GM23338 (cell line): ENCODE measurements around the gene BLOC1S1. TPM values are rescaled to one million over a fixed set of nuclear protein-coding genes. Genes with fewer than 3 reads are reported as not detected.

Experiments
- ATAC-seq: fragments of 200-7000 bp; cut with Tn5 transposase; 3 replicates; pipeline ENCODE4 v1.9.1; 2020
- DNase-seq: peaks from one replicate; pipeline ENCODE4 v3.0.0-alpha.2; 2015; ENCODE audit warnings: low spot score
- H2AFZ ChIP-seq: fragments of 200-600 bp; sonication (generic); 2 replicates; pipeline ENCODE4 v1.8.0; 2016; ENCODE audit warnings: antibody characterized with exemption, mild to moderate bottlenecking, moderate library complexity
- H3F3A ChIP-seq: fragments of 200-600 bp; sonication (generic); replicated peaks from 2 replicates; pipeline ENCODE4 v1.8.0; 2017; ENCODE audit warnings: antibody characterized with exemption, mixed run types, low read depth
- H3K27ac ChIP-seq: fragments of 200-600 bp; sonication (generic); 2 replicates; pipeline ENCODE4 v1.6.1; 2016; ENCODE audit warnings: low read depth
- H3K27me3 ChIP-seq: fragments of 200-600 bp; sonication (generic); 2 replicates; pipeline ENCODE4 v1.8.0; 2016; ENCODE audit warnings: mild to moderate bottlenecking, mixed run types, moderate library complexity; ENCODE audit not compliant: insufficient read depth
- H3K36me3 ChIP-seq: fragments of 200-600 bp; sonication (generic); 2 replicates; pipeline ENCODE4 v1.8.0; 2016; ENCODE audit warnings: mild to moderate bottlenecking; ENCODE audit not compliant: insufficient read depth
- H3K4me1 ChIP-seq: fragments of 200-600 bp; sonication (generic); 2 replicates; pipeline ENCODE4 v1.8.0; 2016; ENCODE audit warnings: mild to moderate bottlenecking, moderate library complexity; ENCODE audit not compliant: insufficient read depth
- H3K4me2 ChIP-seq: fragments of 200-600 bp; sonication (generic); 2 replicates; pipeline ENCODE4 v1.7.1; 2017; ENCODE audit warnings: mixed run types
- H3K4me3 ChIP-seq: fragments of 200-600 bp; sonication (generic); 2 replicates; pipeline ENCODE4 v1.6.1; 2016; ENCODE audit warnings: mixed run types
- H3K79me2 ChIP-seq: fragments of 200-600 bp; sonication (generic); replicated peaks from 2 replicates; pipeline ENCODE4 v1.8.0; 2017; ENCODE audit warnings: mild to moderate bottlenecking; ENCODE audit not compliant: insufficient read depth
- H3K9me2 ChIP-seq: fragments of 200-600 bp; sonication (generic); 2 replicates; pipeline ENCODE4 v1.8.0; 2017; ENCODE audit not compliant: insufficient read depth
- H4K20me1 ChIP-seq: fragments of 200-600 bp; sonication (generic); replicated peaks from 2 replicates; pipeline ENCODE4 v1.8.0; 2017; ENCODE audit warnings: mild to moderate bottlenecking; ENCODE audit not compliant: insufficient read depth
- H3K27ac Mint-ChIP-seq: 2 replicates; pipeline ENCODE4 v1.8.0; 2020; ENCODE audit warnings: inconsistent platforms, mild to moderate bottlenecking, moderate library complexity, mixed read lengths
- H3K27me3 Mint-ChIP-seq: 3 replicates; pipeline ENCODE4 v1.8.0; 2022; ENCODE audit warnings: low read depth, mild to moderate bottlenecking, moderate library complexity, mixed read lengths, inconsistent platforms; ENCODE audit not compliant: insufficient read depth, poor library complexity
- H3K36me3 Mint-ChIP-seq: 3 replicates; pipeline ENCODE4 v1.8.0; 2021; ENCODE audit warnings: low read depth, mild to moderate bottlenecking, inconsistent platforms, moderate library complexity, mixed read lengths
- H3K4me1 Mint-ChIP-seq: 3 replicates; pipeline ENCODE4 v1.8.0; 2020; ENCODE audit warnings: mild to moderate bottlenecking, inconsistent platforms, mixed read lengths
- H3K4me3 Mint-ChIP-seq: 3 replicates; pipeline ENCODE4 v1.8.0; 2021; ENCODE audit warnings: moderate library complexity, mild to moderate bottlenecking, inconsistent platforms, mixed read lengths
- H3K9me3 Mint-ChIP-seq: 3 replicates; pipeline ENCODE4 v1.8.0; 2020; ENCODE audit warnings: moderate library complexity, mild to moderate bottlenecking, inconsistent platforms, mixed read lengths
- EZH2 ChIP-seq: fragments of 200-600 bp; sonication (generic); IDR thresholded peaks from one replicate; pipeline ENCODE4 v1.8.0; 2017; ENCODE audit warnings: antibody characterized with exemption, mild to moderate bottlenecking, low read depth; ENCODE audit not compliant: unreplicated experiment
- EZH2phosphoT487 ChIP-seq: fragments of 200-600 bp; sonication (generic); IDR thresholded peaks from one replicate; pipeline ENCODE4 v1.8.1; 2018; ENCODE audit warnings: antibody characterized with exemption; ENCODE audit not compliant: unreplicated experiment
- JUNB ChIP-seq: IDR thresholded peaks from one replicate; pipeline ENCODE4 v1.6.1; 2016; ENCODE audit warnings: antibody characterized with exemption; ENCODE audit not compliant: unreplicated experiment
- STAT1 ChIP-seq: IDR thresholded peaks from one replicate; pipeline ENCODE4 v1.6.1; 2016; ENCODE audit warnings: antibody characterized with exemption; ENCODE audit not compliant: unreplicated experiment
- ZNF331 ChIP-seq: fragments of 250-450 bp; sonication (Bioruptor Pico); IDR thresholded peaks from 2 replicates; pipeline ENCODE4 v1.5.0; 2020; ENCODE audit warnings: low read depth, mild to moderate bottlenecking, moderate library complexity
- polyA plus RNA-seq: library from polyadenylated mRNA; unstranded; fragments of >200 nt; fragmentation: Nextera tagmentation; extraction: Ambion mirVana; gene quantifications from 2 replicates; pipeline ENCODE4 v1.2.1, GENCODE V29; 2016
- total RNA-seq: library from RNA; depleted of rRNA; stranded (reverse); fragments of >200 nt; shearing (Covaris generic); gene quantifications from 2 replicates; pipeline ENCODE4 v1.2.3, GENCODE V29; 2014
- TF ChIP-seq, protein P1 (sequence below): IDR thresholded peaks from one replicate; pipeline ENCODE4 v1.6.1; 2018; ENCODE audit warnings: antibody characterized with exemption; ENCODE audit not compliant: unreplicated experiment
- TF ChIP-seq, protein P2 (sequence below): fragments of 250-450 bp; sonication (Bioruptor Pico); IDR thresholded peaks from 2 replicates; pipeline ENCODE4 v1.5.0; 2020; ENCODE audit warnings: mild to moderate bottlenecking, moderate library complexity
- TF ChIP-seq, protein P3 (sequence below), 2 experiments: fragments of 200-600 bp in 1 of 2; sonication (generic) in 1 of 2; conservative IDR thresholded peaks; 2 replicates each; pipeline versions ENCODE4 v1.5.1 to v1.6.1; 2016 to 2017; ENCODE audit warnings: antibody characterized with exemption in 2 of 2, low read depth in 2 of 2, mild to moderate bottlenecking in 2 of 2, moderate library complexity in 1 of 2
- TF ChIP-seq, protein P4 (sequence below): IDR thresholded peaks from 2 replicates; pipeline ENCODE4 v1.6.1; 2016; ENCODE audit warnings: antibody characterized with exemption

Gene BLOC1S1
- total and polyA plus RNA-seq, 2 experiments from 2014 or later, result 68.3 to 174 TPM

DNA sequence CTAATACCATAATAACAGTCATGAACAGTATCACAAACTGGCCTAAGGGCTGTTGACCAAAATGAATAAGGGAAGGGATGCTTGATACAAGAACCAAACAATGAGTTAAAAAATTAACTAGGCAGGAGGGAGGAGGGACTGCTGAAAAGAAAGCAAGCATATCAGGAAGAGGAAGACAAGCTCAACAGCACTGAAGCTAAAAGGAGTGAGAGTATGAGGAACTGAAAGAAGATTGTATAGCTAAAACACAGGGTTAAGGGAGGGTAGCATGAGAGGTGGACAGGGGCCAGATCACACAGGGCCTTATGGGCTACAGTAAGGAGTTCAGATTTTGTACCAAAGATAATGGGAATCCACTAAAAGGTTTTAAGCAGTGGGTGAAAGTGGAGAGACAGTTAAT is 42.2 kb upstream of the BLOC1S1 start:
- Histone ChIP-seq H3K36me3 (no peaks in the 10 kb centered on the region), H3K9me2 (no peaks in the 10 kb centered on the region), H3K27me3 (no peaks in the 10 kb centered on the region), H3K27ac (no peak overlapping the region), H2AFZ (no peak overlapping the region), H3K4me1 (no peaks in the 10 kb centered on the region), H4K20me1 (no peaks in the 10 kb centered on the region), H3K4me3 (no peak overlapping the region), H3K4me2 (no peak overlapping the region), H3K79me2 (no peaks in the 10 kb centered on the region), H3F3A (no peaks in the 10 kb centered on the region)
- DNase-seq (no peak), ATAC-seq (no peak)
- Mint-ChIP-seq H3K4me1 (no peaks in the 10 kb centered on the region), H3K4me3 (no peak overlapping the region), H3K9me3 (no peaks in the 10 kb centered on the region), H3K27me3 (peaks cover 2% of the 10 kb centered on the region), H3K36me3 (no peaks in the 10 kb centered on the region), H3K27ac (no peak overlapping the region)
- TF ChIP-seq, protein P1, sequence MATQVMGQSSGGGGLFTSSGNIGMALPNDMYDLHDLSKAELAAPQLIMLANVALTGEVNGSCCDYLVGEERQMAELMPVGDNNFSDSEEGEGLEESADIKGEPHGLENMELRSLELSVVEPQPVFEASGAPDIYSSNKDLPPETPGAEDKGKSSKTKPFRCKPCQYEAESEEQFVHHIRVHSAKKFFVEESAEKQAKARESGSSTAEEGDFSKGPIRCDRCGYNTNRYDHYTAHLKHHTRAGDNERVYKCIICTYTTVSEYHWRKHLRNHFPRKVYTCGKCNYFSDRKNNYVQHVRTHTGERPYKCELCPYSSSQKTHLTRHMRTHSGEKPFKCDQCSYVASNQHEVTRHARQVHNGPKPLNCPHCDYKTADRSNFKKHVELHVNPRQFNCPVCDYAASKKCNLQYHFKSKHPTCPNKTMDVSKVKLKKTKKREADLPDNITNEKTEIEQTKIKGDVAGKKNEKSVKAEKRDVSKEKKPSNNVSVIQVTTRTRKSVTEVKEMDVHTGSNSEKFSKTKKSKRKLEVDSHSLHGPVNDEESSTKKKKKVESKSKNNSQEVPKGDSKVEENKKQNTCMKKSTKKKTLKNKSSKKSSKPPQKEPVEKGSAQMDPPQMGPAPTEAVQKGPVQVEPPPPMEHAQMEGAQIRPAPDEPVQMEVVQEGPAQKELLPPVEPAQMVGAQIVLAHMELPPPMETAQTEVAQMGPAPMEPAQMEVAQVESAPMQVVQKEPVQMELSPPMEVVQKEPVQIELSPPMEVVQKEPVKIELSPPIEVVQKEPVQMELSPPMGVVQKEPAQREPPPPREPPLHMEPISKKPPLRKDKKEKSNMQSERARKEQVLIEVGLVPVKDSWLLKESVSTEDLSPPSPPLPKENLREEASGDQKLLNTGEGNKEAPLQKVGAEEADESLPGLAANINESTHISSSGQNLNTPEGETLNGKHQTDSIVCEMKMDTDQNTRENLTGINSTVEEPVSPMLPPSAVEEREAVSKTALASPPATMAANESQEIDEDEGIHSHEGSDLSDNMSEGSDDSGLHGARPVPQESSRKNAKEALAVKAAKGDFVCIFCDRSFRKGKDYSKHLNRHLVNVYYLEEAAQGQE, result no peak
- TF ChIP-seq STAT1, result no peak
- TF ChIP-seq, protein P2, sequence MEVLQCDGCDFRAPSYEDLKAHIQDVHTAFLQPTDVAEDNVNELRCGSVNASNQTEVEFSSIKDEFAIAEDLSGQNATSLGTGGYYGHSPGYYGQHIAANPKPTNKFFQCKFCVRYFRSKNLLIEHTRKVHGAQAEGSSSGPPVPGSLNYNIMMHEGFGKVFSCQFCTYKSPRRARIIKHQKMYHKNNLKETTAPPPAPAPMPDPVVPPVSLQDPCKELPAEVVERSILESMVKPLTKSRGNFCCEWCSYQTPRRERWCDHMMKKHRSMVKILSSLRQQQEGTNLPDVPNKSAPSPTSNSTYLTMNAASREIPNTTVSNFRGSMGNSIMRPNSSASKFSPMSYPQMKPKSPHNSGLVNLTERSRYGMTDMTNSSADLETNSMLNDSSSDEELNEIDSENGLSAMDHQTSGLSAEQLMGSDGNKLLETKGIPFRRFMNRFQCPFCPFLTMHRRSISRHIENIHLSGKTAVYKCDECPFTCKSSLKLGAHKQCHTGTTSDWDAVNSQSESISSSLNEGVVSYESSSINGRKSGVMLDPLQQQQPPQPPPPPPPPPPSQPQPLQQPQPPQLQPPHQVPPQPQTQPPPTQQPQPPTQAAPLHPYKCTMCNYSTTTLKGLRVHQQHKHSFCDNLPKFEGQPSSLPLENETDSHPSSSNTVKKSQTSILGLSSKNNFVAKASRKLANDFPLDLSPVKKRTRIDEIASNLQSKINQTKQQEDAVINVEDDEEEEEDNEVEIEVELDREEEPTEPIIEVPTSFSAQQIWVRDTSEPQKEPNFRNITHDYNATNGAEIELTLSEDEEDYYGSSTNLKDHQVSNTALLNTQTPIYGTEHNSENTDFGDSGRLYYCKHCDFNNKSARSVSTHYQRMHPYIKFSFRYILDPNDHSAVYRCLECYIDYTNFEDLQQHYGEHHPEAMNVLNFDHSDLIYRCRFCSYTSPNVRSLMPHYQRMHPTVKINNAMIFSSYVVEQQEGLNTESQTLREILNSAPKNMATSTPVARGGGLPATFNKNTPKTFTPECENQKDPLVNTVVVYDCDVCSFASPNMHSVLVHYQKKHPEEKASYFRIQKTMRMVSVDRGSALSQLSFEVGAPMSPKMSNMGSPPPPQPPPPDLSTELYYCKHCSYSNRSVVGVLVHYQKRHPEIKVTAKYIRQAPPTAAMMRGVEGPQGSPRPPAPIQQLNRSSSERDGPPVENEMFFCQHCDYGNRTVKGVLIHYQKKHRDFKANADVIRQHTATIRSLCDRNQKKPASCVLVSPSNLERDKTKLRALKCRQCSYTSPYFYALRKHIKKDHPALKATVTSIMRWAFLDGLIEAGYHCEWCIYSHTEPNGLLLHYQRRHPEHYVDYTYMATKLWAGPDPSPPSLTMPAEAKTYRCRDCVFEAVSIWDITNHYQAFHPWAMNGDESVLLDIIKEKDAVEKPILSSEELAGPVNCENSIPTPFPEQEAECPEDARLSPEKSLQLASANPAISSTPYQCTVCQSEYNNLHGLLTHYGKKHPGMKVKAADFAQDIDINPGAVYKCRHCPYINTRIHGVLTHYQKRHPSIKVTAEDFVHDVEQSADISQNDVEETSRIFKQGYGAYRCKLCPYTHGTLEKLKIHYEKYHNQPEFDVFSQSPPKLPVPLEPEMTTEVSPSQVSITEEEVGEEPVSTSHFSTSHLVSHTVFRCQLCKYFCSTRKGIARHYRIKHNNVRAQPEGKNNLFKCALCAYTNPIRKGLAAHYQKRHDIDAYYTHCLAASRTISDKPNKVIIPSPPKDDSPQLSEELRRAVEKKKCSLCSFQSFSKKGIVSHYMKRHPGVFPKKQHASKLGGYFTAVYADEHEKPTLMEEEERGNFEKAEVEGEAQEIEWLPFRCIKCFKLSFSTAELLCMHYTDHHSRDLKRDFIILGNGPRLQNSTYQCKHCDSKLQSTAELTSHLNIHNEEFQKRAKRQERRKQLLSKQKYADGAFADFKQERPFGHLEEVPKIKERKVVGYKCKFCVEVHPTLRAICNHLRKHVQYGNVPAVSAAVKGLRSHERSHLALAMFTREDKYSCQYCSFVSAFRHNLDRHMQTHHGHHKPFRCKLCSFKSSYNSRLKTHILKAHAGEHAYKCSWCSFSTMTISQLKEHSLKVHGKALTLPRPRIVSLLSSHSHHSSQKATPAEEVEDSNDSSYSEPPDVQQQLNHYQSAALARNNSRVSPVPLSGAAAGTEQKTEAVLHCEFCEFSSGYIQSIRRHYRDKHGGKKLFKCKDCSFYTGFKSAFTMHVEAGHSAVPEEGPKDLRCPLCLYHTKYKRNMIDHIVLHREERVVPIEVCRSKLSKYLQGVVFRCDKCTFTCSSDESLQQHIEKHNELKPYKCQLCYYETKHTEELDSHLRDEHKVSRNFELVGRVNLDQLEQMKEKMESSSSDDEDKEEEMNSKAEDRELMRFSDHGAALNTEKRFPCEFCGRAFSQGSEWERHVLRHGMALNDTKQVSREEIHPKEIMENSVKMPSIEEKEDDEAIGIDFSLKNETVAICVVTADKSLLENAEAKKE (CRISPR knock-in tag), result no peak
- TF ChIP-seq, protein P3, sequence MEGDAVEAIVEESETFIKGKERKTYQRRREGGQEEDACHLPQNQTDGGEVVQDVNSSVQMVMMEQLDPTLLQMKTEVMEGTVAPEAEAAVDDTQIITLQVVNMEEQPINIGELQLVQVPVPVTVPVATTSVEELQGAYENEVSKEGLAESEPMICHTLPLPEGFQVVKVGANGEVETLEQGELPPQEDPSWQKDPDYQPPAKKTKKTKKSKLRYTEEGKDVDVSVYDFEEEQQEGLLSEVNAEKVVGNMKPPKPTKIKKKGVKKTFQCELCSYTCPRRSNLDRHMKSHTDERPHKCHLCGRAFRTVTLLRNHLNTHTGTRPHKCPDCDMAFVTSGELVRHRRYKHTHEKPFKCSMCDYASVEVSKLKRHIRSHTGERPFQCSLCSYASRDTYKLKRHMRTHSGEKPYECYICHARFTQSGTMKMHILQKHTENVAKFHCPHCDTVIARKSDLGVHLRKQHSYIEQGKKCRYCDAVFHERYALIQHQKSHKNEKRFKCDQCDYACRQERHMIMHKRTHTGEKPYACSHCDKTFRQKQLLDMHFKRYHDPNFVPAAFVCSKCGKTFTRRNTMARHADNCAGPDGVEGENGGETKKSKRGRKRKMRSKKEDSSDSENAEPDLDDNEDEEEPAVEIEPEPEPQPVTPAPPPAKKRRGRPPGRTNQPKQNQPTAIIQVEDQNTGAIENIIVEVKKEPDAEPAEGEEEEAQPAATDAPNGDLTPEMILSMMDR (conservative IDR thresholded peaks at IDR 0.05; ENCODE audit: low read depth in 2 of 2), result no peak
- TF ChIP-seq EZH2, result no peak
- TF ChIP-seq EZH2phosphoT487, result no peak
- TF ChIP-seq, protein P4, sequence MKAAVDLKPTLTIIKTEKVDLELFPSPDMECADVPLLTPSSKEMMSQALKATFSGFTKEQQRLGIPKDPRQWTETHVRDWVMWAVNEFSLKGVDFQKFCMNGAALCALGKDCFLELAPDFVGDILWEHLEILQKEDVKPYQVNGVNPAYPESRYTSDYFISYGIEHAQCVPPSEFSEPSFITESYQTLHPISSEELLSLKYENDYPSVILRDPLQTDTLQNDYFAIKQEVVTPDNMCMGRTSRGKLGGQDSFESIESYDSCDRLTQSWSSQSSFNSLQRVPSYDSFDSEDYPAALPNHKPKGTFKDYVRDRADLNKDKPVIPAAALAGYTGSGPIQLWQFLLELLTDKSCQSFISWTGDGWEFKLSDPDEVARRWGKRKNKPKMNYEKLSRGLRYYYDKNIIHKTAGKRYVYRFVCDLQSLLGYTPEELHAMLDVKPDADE, result no peak
- no peak for TF ChIP-seq JUNB
- no peak for TF ChIP-seq ZNF331
